Measurements from ENCODE around the gene MAMDC4.

DNA sequence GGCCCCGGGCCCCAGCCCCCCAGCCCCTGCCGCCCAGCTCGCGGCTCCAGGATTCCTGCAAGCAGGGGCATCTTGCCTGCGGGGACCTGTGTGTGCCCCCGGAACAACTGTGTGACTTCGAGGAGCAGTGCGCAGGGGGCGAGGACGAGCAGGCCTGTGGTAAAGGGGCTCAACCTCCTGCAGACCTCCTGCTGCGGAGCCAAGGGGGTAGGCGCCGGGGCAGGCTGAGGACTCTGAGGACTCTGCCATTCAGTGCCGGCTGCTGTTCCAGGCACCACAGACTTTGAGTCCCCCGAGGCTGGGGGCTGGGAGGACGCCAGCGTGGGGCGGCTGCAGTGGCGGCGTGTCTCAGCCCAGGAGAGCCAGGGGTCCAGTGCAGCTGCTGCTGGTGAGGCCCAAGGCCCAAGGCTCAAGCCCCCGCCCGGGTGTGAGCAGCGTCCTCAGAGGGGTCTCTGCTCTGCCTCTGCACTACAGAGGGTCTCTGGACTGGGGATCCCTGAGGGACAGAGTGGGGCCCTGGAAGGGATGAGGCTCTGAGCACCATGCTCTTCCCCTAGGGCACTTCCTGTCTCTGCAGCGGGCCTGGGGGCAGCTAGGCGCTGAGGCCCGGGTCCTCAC is 3.4 kb downstream of the MAMDC4 start:
- TF ChIP-seq CTCF (conservative IDR thresholded peaks at IDR 0.05): no peak
- no peak for TF ChIP-seq ZFX (IDR thresholded peaks at IDR 0.05)
